Measurements from ENCODE around the gene MAP3K10. TPM values are rescaled to one million over a fixed set of nuclear protein-coding genes. Genes with fewer than 3 reads are reported as not detected.

MAP3K10 gene
- total RNA-seq, 1 experiment from 2014 or later: 255 TPM

DNA sequence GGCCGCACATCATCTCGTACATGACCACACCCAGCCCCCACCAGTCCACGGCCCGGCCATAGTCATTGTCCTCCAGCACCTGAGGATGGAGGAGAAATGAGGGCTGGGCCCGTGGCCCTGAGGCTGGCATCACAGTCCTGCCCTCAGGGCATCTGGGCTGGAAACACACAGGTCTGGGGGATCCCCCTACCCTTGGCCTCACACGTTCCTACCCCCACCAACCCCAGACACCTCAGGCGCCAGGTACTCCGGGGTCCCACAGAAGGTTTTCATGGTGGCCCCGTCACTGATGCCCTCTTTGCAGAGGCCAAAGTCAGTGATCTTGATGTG, 44.8 kb downstream of the MAP3K10 start:
- Histone ChIP-seq H3K36me3 (ENCODE audit: control insufficient read depth, insufficient read depth, low read length) (peaks cover 71% of the 10 kb centered on the region), H3K27ac (ENCODE audit: low read length) (no peak overlapping the region), H3K4me1 (ENCODE audit: control insufficient read depth, insufficient read depth, low read length) (peaks cover 24% of the 10 kb centered on the region), H3K9me3 (ENCODE audit: control insufficient read depth, insufficient read depth, low read depth, low read length) (no peaks in the 10 kb centered on the region), H3K27me3 (ENCODE audit: control insufficient read depth, insufficient read depth, low read length) (no peaks in the 10 kb centered on the region), H3K4me3 (ENCODE audit: low read depth in 2 of 2, low read length in 2 of 2) (no peak overlapping the region)
- in situ Hi-C loops (cut with HindIII; ENCODE audit: low pct_unique_long_range_greater_than_20kb, low sequenced_read_pairs): no loop called here
- no TSS peak for BruUV-seq (replicated peaks)
- no peak for TF ChIP-seq POLR2AphosphoS5 (IDR thresholded peaks at IDR 0.05; ENCODE audit: low read depth, low read length)
- TF ChIP-seq SIN3A (IDR thresholded peaks at IDR 0.05; ENCODE audit: borderline replicate concordance, insufficient read depth, low read depth, low read length): no peak
- TF ChIP-seq, protein P1, sequence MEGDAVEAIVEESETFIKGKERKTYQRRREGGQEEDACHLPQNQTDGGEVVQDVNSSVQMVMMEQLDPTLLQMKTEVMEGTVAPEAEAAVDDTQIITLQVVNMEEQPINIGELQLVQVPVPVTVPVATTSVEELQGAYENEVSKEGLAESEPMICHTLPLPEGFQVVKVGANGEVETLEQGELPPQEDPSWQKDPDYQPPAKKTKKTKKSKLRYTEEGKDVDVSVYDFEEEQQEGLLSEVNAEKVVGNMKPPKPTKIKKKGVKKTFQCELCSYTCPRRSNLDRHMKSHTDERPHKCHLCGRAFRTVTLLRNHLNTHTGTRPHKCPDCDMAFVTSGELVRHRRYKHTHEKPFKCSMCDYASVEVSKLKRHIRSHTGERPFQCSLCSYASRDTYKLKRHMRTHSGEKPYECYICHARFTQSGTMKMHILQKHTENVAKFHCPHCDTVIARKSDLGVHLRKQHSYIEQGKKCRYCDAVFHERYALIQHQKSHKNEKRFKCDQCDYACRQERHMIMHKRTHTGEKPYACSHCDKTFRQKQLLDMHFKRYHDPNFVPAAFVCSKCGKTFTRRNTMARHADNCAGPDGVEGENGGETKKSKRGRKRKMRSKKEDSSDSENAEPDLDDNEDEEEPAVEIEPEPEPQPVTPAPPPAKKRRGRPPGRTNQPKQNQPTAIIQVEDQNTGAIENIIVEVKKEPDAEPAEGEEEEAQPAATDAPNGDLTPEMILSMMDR (IDR thresholded peaks at IDR 0.05): no peak
- TF ChIP-seq TCF7L2 (IDR thresholded peaks at IDR 0.05; ENCODE audit: low read depth, low read length): no peak
- TF ChIP-seq, protein P2, sequence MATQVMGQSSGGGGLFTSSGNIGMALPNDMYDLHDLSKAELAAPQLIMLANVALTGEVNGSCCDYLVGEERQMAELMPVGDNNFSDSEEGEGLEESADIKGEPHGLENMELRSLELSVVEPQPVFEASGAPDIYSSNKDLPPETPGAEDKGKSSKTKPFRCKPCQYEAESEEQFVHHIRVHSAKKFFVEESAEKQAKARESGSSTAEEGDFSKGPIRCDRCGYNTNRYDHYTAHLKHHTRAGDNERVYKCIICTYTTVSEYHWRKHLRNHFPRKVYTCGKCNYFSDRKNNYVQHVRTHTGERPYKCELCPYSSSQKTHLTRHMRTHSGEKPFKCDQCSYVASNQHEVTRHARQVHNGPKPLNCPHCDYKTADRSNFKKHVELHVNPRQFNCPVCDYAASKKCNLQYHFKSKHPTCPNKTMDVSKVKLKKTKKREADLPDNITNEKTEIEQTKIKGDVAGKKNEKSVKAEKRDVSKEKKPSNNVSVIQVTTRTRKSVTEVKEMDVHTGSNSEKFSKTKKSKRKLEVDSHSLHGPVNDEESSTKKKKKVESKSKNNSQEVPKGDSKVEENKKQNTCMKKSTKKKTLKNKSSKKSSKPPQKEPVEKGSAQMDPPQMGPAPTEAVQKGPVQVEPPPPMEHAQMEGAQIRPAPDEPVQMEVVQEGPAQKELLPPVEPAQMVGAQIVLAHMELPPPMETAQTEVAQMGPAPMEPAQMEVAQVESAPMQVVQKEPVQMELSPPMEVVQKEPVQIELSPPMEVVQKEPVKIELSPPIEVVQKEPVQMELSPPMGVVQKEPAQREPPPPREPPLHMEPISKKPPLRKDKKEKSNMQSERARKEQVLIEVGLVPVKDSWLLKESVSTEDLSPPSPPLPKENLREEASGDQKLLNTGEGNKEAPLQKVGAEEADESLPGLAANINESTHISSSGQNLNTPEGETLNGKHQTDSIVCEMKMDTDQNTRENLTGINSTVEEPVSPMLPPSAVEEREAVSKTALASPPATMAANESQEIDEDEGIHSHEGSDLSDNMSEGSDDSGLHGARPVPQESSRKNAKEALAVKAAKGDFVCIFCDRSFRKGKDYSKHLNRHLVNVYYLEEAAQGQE (IDR thresholded peaks at IDR 0.05; ENCODE audit: insufficient read depth in 1 of 2, low read depth in 2 of 2, low read length in 1 of 2): no peak
- POLR2A ChIA-PET: interaction anchor here (0.6 kb wide), 1 partner anchor 416 kb away, joined by 3 read pairs; no protein-coding TSS in a partner anchor
- DNase-seq (ENCODE audit: low read depth, low spot score) (no peak), ATAC-seq (no peak)
- intact Hi-C loops (cut with micrococcal nuclease; ENCODE audit: unreplicated experiment): no loop called here
- CTCF ChIA-PET: interaction anchor here (0.6 to 3.8 kb wide), 11 partner anchors 9 to 443 kb away, joined by 4 to 35 read pairs (median 6); partner anchors contain the start of genes AKT2, CCNP and TTC9B

DNA sequence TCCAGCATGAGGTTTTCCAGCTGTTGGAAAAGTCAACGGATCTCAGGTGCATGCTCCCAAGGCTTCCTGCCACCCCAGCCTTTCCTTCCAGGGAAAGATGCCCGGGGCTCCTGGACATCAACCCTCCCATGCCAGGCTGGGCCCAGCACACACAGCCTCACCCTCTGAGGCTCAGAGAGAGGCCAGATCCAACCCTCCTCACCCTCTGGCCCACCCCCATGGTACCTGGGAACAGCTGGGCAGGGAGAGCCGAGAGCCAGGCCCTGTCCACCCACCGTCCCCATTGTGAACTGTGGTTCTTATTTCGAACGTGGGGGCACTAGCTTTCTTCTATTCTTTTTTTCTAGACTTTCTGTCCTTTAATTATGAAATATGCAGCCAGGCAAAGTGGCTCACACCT, 45.1 kb downstream of the MAP3K10 start:
- Histone ChIP-seq H3K4me1 (ENCODE audit: control insufficient read depth, insufficient read depth, low read length) (peaks cover 20% of the 10 kb centered on the region), H3K4me3 (ENCODE audit: low read depth in 2 of 2, low read length in 2 of 2) (no peak overlapping the region), H3K9me3 (ENCODE audit: control insufficient read depth, insufficient read depth, low read depth, low read length) (no peaks in the 10 kb centered on the region), H3K27ac (ENCODE audit: low read length) (no peak overlapping the region), H3K36me3 (ENCODE audit: control insufficient read depth, insufficient read depth, low read length) (peaks cover 74% of the 10 kb centered on the region), H3K27me3 (ENCODE audit: control insufficient read depth, insufficient read depth, low read length) (no peaks in the 10 kb centered on the region)
- in situ Hi-C loops (cut with HindIII; ENCODE audit: low pct_unique_long_range_greater_than_20kb, low sequenced_read_pairs): no loop called here
- BruUV-seq (replicated peaks): no TSS peak
- intact Hi-C loops (cut with micrococcal nuclease; ENCODE audit: unreplicated experiment): no loop called here
- ChIA-PET CTCF (interaction anchor here (0.5 to 3.8 kb wide), 14 partner anchors 9 to 444 kb away, joined by 3 to 35 read pairs (median 5); partner anchors contain the start of genes AKT2, CCNP and TTC9B), POLR2A (interaction anchor here (0.6 to 0.9 kb wide), 3 partner anchors 11 to 416 kb away, joined by 3 read pairs; no protein-coding TSS in a partner anchor)
- ATAC-seq: no peak
- TF ChIP-seq POLR2AphosphoS5 (IDR thresholded peaks at IDR 0.05; ENCODE audit: low read depth, low read length): no peak
- TF ChIP-seq, protein P2 (IDR thresholded peaks at IDR 0.05; ENCODE audit: insufficient read depth in 1 of 2, low read depth in 2 of 2, low read length in 1 of 2): no peak
- no peak for TF ChIP-seq TCF7L2 (IDR thresholded peaks at IDR 0.05; ENCODE audit: low read depth, low read length)
- TF ChIP-seq SIN3A (IDR thresholded peaks at IDR 0.05; ENCODE audit: borderline replicate concordance, insufficient read depth, low read depth, low read length): no peak
- TF ChIP-seq, protein P1 (IDR thresholded peaks at IDR 0.05): no peak
- DNase-seq (ENCODE audit: low read depth, low spot score): no peak

Data from Panc1 (cell line).